NCI-H1436 (cell line): ENCODE results near the gene NLRC5.
"Not testable (repeated sequence)": the region's sequence is repeated elsewhere in the genome, so short reads cannot be mapped to it uniquely, and the experiment has no call there.

Experiments used
- DNase-seq: peaks from one replicate; lab custom pipeline; 2025; lab: John Stamatoyannopoulos, UW

Gene NLRC5

DNA sequence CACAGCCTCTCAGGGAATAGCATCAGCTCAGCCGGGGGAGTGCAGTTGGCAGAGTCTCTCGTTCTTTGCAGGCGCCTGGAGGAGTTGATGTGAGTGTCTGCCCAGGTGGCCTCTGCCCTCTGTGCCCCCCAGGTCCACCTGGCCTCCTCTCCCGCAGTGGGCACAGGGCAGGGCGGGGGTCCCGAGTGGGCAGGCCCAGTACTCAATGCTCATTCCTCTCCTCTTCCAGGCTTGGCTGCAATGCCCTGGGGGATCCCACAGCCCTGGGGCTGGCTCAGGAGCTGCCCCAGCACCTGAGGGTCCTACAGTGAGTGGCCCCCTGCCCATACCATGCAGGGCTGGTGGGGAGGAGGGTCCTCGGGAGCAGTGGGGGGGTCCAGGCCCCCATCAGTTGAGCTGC lies 88.4 kb downstream of the NLRC5 start:
- no peak for DNase-seq

DNA sequence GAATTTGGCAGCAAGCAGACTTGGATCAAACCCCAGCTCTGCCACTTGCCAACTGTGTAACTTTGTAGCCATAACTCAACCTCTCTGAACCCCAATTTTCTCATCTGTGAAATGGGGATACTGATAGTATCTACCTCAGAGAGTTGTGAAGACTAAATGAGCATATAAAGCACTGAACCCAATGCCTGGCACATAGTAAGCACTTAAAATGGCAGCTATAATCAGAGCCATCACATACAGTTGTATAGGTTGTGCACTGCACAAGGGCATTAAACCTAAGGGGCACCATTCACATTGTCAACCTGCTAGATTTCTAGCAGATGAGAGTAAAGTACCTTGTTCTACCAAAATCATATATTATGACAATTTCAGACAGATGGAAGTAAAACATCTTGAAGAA lies 92.4 kb downstream of the NLRC5 start:
- no peak for DNase-seq

DNA sequence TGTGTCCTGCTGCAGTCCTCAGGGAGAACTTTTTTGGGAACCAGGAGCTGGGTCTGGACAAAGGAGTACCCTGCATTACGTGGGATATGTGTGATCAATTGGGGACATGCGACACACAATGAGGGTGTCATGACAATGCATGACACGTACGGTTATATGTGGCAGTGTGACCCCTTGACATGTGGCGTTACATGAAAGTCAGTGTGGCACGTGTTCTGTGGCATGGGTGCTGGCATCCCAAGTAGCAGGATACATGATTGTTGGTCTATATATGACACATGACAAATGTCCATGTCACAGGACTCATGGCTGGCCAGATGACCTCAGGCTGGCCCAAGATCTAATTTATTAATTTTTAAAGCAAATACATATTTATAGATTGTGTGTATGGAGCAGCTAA lies 93.3 kb downstream of the NLRC5 start:
- DNase-seq = no peak

DNA sequence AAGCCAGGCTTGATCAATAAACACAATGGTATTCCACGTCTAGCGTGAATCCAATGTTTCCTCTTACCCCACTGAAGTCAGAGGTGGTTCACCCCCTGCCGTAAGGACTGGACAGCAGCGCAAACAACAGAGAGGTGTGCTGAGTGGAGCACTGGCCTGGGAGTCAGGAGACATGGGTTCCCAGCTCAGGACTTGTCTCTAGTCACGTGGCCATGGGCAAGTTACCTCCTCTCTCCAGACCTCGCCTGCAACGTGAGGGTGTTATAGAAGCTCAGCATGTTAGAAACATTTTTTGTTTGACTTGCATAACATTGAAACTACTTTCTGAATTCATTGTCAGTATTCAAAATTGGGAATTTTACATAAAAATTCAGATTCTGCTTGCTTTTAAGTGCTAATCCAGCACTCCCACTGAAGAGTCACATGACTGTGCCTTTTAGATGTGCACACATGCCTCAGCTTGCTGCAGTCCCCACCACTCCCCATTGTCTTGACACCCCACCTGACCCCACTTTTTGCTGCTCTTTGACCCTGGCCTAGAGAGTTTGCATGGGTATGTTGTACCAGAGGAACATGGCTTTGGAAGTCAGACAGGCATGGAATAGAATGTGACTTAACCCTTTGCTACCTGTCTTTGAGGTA lies 94.2 kb downstream of the NLRC5 start:
- DNase-seq = no peak

DNA sequence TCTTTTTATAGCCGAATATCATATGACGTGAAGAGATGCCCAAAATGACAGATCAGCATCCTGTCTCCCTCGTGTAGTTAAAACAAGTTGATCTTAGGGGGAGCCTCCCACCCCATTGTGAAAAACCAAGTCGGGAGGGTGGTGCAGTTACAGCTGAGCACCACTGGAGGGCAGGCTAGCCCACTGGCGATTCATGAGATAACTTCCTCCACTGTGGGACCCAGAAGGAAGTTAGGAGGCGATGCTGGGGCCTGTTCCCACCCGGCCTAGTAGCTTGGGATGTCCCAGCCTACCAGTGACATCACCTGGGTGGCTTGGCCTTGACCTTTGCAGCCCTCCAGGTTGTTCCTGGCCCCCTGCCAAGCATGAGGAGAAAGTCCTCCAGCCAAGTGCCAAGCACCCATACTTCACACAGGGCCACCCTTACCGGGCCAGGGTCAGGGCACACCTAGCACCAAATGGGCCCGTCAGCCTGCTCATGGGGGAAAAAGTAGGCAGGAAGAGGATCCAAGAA lies 95.0 kb downstream of the NLRC5 start:
- DNase-seq = peak; percentile 73

DNA sequence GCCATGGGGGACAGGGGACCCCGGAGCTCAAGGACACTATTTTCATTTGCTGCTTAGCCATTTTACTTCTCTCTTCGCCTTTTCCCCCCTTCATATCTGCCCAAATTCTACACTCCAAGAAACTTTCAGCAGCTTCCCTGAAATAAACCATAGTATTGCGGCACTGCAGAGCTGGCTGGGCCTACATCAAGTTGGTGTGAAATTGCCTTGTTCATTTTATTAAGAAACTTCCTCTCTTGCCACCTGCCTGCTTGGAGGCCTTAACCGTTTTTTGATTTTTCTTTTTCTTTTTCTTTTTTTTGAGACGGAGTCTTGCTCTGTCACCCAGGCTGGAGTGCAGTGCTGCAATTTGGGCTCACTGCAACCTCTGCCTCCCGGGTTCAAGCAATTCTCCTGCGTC lies 95.6 kb downstream of the NLRC5 start:
- DNase-seq = no peak

DNA sequence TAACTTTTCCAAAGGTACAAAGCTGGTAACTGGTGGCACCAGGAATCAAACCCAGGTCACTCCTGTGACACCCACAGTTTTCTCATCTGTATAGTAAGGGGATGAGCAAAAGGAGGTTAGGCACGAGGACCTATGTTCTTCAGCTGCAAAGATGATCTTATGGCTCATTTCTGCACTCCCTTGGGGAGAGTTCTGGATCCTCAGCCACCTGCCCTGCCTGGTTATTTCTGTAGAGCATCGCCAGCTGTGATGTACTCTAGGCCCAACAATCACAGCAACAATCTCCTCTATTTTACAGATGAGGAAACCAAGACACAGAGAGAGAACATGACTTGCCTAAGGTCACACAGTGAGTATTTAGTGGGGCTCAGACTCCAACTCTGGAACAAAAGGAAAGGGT lies 97.6 kb downstream of the NLRC5 start:
- DNase-seq = no peak

DNA sequence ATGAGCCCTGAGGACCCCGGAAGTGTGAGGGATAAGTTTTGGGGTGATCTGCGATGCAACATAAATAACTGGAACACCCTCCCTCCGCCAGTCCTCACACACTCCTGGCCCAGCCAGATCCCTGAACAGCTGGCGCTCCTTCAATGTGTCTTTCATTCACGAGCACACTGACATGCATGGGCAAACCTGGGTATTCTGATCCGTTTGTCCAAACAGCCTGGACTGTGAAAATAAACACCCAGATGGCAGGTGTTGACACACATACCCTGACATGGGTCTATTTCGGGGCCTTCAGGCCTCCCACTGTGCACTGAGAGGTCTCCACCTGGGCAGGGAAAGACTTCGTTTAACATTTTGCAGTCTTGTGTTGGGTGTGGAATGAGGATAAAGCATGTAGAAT lies 100.0 kb downstream of the NLRC5 start:
- no peak for DNase-seq

DNA sequence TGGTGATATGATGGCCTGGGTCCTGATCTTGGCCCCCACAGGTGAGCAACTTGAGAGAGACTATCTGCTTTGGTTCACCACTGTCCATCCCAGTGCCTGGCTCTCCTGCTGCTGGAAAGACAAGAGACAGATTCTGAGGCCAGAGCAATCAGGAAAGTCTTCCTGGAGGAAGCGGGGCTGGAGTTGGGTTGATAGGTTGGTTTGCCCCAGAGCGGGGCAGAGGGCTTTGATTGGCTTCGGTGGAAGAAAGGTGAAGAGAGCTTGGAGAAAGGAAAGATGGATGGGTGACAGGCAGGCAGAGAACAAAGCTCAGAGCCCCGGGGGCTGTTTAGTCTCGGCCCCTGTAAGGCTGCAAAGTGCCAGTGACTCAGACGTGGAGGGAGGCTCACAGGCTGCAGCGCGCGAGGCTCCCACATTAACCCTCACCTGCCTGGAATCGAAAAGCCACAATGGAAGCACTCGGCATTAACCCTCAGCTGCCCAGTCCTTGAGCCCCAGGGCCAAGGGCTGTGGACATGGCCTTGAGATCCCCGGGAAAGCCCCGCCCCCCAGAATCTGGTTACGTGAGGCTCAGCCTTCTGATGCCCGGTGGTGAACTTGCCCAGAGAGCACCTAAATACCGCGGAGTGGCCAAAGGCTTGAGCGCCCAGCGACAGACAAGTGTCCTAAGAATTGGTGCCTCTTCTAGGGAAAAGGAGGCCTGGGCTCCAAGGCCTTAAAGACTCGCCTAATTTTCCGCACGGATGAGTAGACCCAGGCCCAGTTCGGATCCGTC lies 102.0 kb downstream of the NLRC5 start:
- DNase-seq = peak; percentile 29

DNA sequence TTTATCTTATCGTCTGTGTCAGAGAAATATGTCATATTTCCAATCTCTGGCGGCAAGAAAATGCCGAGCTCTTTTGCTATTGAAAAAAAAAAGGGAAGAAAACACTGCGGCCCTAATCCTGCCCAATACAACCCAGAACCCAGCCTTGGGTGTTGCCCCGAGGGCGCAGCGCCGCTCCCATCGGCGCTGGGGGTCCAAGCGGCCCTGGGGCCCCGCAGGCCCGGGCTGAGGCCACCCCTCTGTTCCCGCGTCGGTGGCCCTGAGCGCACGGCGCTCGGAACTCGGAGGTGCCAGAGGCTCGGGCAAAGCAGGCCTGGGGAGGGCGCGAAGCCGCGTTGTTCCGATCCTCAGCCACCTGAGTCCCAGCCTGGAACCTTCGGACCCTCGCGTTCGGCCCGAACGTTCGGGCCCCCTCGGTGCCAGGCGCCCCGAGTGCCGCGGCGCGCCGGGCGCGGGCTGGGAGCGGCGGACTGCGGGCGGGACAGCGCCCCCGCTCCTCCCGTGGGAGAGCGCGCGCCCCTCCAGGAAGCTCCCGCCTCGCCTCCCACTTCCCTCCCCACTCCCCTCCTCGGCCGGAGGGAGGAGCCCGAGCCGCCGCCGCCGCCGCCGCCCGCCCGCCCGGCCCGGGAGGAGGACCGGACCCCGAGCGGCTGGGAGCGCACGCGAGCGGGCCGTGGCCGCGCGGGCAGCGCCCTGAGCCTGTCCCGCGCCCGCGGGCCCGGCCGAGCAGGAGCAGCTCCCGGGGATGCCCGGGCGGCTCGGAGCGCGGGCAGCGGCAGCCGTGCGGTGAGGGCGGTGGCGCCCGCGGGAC lies 102.8 kb downstream of the NLRC5 start, which contains the start of gene CPNE2:
TSS of gene CPNE2 (plus strand) at position 609 of the 811 bp plus-strand sequence. CDS start 18,160 bp downstream, outside the sequence.
- peak; percentile 77 for DNase-seq

DNA sequence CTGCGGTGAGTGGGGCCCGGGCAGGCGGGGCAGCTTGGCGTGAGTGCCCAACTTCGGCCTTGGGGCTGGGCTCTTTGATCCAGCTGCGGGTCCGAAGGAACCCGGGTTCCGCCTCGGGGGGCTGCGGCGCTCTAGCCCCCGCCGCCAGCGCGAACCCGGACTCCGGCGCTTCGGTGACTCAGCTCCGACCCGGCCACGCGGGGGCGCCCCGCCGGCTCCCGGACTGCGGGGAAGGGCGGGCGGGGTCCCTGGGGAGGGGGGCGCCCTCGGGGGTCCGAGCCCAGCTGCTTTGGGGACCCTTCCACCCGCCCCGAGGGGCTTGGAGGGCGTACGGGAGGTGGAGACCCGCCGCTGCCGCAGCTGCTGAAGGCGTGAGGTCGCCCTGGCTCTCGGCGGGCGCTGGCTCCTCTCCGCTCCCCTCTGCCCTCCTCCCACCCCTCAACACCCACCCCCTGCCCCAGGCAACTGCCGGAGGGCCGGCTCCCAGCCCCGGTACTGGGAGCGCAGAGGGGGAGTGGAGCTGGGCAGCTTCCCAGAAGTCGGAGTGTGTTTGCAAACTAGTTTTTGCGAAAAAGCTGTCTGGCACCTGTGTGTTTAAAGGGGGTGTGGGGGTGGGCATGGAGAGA lies 103.5 kb downstream of the NLRC5 start:
- DNase-seq = peak; percentile 54

DNA sequence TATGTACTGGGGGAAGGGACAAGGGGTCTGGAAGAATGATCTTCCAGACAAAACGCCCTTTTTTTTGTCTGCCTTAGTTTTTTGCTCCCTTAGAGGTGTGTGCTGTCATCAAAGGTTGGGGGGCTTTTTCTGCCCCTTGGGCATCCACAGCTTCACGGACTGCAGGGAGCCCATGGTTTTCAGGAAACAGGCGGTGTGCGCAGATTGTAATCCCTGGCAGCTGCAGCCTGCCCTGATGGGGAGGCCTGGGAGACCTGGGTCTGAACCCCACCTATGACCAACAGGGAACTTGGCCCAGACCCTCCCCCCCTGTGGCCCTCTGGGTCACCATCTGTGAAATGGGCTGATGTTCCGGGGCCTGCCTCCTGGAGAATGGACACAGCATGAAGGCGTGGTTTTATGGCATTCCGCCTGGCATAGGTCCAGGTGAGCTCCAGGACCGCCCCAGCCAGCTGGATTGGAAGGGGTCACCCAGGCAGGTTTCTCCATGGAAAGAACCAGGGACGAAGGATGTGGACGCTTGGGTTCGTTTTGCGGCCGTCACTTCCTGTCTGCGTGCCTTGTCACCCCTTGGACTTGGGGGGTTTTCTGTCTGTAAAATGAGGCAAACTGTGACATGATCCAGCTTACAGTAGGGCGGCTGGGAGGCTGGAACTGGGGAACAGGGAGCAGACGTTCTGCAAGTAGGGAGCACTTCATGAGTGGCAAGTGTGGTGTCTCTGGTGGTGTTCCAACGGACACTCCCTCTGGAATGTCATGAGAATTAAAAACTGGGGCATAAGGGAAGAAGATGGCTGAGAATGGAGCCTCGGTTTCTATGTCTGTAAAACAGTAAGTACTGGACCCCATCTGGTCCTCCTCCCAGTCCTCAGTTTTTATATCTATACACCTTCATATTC lies 104.6 kb downstream of the NLRC5 start:
- DNase-seq = no peak

DNA sequence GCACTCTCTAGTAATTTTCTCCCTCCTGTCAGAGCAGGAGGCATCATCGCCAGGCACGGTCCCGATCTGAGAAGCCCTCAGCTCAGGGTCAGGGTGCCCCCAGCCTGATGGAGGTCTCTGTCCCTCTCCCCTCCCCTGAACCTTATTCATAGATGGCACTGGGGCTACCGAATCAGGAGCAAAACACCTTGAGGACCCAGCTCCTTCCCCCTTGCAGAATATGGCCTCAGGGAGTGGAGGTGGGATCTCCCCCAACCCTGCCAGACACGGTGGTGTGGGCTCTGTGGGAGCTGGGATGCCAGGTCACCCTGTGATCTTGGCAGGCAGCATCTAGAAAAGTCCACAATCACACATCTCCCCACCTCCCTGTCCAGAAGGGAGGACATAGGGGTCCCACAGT lies 105.6 kb downstream of the NLRC5 start:
- no peak for DNase-seq

DNA sequence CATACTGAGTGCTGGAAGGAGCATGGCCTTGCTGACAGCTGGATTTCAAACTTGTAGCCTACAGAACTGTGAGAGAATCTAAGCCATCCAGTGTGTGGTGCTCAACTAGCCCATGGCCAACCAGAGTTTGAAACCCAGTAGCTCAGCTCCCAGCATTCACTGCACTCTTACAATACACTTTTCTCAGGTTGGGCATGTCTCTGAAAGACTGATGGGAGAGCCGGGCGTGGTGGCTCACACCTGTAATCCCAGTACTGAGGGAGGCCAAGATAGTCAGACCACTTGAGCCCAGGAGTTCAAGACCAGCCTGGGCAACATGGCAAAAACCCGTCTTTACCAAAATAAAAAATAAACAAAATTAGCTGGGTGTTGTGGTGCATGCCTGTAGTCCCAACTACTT lies 106.8 kb downstream of the NLRC5 start:
- no peak for DNase-seq

DNA sequence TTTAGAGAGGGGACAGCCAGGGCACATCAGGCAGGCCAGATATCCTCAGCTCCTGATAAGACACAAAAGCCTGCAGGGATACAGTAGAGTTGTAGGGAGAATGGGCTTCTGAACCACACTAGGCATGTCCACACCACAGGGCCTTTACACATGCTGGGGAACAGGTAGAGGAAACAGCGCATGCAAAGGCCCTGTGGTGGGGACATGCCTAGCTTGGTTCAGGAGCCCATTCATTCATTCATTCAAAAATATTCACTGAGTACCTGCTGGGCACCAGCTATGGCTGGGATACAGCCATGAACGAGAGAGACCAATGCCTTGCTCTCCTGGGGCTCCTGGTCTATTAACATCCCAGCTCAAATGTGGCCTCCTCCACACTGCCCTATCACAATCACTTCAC lies 107.4 kb downstream of the NLRC5 start:
- no peak for DNase-seq

DNA sequence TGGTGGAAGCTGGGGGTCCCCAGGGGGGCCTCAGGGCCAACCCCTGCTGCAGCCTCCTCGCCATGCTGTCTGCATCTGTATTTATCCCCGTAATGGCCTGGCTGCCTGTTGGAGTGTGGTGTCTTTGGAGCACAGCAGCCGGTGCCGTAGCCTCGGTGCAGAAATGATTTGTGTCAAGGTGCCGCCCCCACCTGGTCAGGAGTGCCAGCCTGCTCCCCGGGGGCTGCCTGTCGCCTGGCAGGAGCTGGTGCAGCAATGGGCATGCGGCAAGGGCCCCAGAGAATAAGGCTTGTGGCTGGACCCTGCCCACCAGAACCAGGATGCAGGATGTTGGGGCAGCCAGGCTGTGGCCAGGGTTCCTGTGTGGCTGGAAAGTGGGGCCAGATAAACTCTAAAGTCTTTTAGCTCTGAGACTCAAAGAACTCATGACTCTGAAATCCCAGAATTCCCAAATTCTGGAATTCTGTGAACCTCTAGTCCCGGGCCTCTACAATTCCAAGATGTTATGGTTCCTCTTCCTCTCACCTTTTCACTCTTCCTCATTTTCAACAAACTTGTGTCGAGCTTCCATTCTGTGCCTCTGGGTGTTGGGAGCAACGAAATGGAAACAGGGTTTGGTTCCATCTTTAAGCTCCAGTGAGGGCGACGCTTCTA lies 109.0 kb downstream of the NLRC5 start:
- peak; percentile 38 for DNase-seq

DNA sequence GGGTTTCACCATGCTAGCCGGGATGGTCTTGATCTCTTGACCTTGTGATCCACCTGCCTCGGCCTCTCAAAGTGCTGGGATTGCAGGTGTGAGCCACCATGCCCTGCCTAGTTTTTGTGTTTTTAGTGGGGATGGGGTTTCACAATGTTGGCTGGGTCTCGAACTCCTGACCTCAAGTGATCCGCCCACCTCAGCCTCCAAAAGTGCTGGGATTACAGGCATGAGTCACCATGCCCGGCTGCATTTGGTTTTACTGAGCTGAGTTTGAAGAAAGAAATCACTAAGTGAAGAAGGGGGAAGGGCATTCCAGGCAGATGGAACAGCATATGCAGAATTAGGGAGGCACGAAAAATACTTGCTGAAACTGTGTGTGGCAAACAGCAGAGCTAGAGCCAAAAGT lies 110.6 kb downstream of the NLRC5 start:
- not testable (repeated sequence) for DNase-seq

DNA sequence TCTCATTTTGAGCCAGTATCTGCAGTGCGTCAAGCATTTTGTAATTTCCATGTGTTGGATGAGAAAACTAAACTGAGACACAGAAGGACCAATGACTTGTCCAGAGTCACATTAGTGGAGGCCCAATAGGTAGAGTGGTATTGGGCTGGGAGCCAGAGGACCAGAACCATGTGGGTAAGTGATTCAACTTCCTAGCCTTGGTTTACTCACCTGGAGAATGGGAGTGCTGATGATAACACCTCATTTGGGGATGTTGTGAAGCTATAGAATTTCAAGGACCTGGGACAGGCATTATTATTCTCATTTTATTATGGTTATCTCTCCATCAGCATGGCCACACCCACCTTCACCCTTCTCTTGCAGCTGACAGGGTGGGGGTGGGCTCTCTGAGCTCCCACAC lies 111.1 kb downstream of the NLRC5 start:
- no peak for DNase-seq

DNA sequence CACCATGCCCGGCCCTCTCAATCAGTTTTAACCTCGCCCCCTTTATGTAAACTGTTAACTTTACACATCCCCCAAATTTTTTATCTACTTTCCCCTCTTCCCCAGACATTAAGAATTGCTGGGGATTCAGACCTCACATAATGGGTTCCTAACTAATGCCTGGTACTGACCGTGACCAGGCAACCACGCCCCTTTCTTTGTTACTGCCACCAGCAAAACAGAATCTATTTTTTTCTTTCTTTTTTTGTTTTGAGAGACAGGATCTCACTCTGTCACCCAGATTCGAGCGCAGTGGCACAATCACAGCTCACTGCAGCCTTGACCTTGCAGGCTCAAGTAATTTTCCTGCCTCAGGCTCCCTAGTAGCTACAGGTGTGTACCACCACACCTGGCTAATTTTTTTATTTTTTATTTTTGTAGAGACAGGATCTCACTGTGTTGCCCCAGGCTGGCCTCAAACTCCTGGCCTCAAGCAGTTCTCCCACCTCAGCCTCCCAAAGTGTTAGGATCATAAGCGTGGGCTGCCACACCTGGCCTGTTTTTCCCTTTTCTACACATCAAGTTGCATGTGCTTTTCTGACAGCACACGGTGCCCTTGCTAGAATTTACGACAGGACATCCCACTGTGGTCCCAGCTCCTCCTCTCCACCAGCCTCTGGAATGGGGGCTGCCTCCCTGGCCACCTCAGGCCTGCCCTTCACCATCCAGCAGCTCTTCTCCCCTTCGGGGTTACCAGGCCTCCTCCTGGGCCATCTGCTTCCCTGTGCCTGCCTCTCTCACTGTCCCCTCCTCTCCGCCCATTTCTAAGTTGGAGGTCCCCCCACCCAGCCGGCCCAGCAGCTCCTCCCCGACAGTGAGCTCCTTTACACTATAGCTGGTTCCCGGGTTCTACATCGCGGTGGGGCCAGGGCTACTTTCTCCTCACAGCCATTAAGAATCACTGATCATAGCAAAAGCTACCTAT lies 113.8 kb downstream of the NLRC5 start:
- no peak for DNase-seq
